GM23338 (cell line): Measurements from ENCODE around the gene CHD9NB. TPM values are rescaled to one million over a fixed set of nuclear protein-coding genes. Genes with fewer than 3 reads are reported as not detected.

Experiments
- ATAC-seq: fragments of 200-7000 bp; cut with Tn5 transposase; 3 replicates; pipeline ENCODE4 v1.9.1; 2020
- DNase-seq: peaks from one replicate; pipeline ENCODE4 v3.0.0-alpha.2; 2015; ENCODE audit warnings: low spot score
- H2AFZ ChIP-seq: fragments of 200-600 bp; sonication (generic); 2 replicates; pipeline ENCODE4 v1.8.0; 2016; ENCODE audit warnings: antibody characterized with exemption, mild to moderate bottlenecking, moderate library complexity
- H3F3A ChIP-seq: fragments of 200-600 bp; sonication (generic); replicated peaks from 2 replicates; pipeline ENCODE4 v1.8.0; 2017; ENCODE audit warnings: antibody characterized with exemption, mixed run types, low read depth
- H3K27ac ChIP-seq: fragments of 200-600 bp; sonication (generic); 2 replicates; pipeline ENCODE4 v1.6.1; 2016; ENCODE audit warnings: low read depth
- H3K27me3 ChIP-seq: fragments of 200-600 bp; sonication (generic); 2 replicates; pipeline ENCODE4 v1.8.0; 2016; ENCODE audit warnings: mild to moderate bottlenecking, mixed run types, moderate library complexity; ENCODE audit not compliant: insufficient read depth
- H3K36me3 ChIP-seq: fragments of 200-600 bp; sonication (generic); 2 replicates; pipeline ENCODE4 v1.8.0; 2016; ENCODE audit warnings: mild to moderate bottlenecking; ENCODE audit not compliant: insufficient read depth
- H3K4me1 ChIP-seq: fragments of 200-600 bp; sonication (generic); 2 replicates; pipeline ENCODE4 v1.8.0; 2016; ENCODE audit warnings: mild to moderate bottlenecking, moderate library complexity; ENCODE audit not compliant: insufficient read depth
- H3K4me2 ChIP-seq: fragments of 200-600 bp; sonication (generic); 2 replicates; pipeline ENCODE4 v1.7.1; 2017; ENCODE audit warnings: mixed run types
- H3K4me3 ChIP-seq: fragments of 200-600 bp; sonication (generic); 2 replicates; pipeline ENCODE4 v1.6.1; 2016; ENCODE audit warnings: mixed run types
- H3K79me2 ChIP-seq: fragments of 200-600 bp; sonication (generic); replicated peaks from 2 replicates; pipeline ENCODE4 v1.8.0; 2017; ENCODE audit warnings: mild to moderate bottlenecking; ENCODE audit not compliant: insufficient read depth
- H3K9me2 ChIP-seq: fragments of 200-600 bp; sonication (generic); 2 replicates; pipeline ENCODE4 v1.8.0; 2017; ENCODE audit not compliant: insufficient read depth
- H4K20me1 ChIP-seq: fragments of 200-600 bp; sonication (generic); replicated peaks from 2 replicates; pipeline ENCODE4 v1.8.0; 2017; ENCODE audit warnings: mild to moderate bottlenecking; ENCODE audit not compliant: insufficient read depth
- H3K27ac Mint-ChIP-seq: 2 replicates; pipeline ENCODE4 v1.8.0; 2020; ENCODE audit warnings: inconsistent platforms, mild to moderate bottlenecking, moderate library complexity, mixed read lengths
- H3K27me3 Mint-ChIP-seq: 3 replicates; pipeline ENCODE4 v1.8.0; 2022; ENCODE audit warnings: low read depth, mild to moderate bottlenecking, moderate library complexity, mixed read lengths, inconsistent platforms; ENCODE audit not compliant: insufficient read depth, poor library complexity
- H3K36me3 Mint-ChIP-seq: 3 replicates; pipeline ENCODE4 v1.8.0; 2021; ENCODE audit warnings: low read depth, mild to moderate bottlenecking, inconsistent platforms, moderate library complexity, mixed read lengths
- H3K4me1 Mint-ChIP-seq: 3 replicates; pipeline ENCODE4 v1.8.0; 2020; ENCODE audit warnings: mild to moderate bottlenecking, inconsistent platforms, mixed read lengths
- H3K4me3 Mint-ChIP-seq: 3 replicates; pipeline ENCODE4 v1.8.0; 2021; ENCODE audit warnings: moderate library complexity, mild to moderate bottlenecking, inconsistent platforms, mixed read lengths
- H3K9me3 Mint-ChIP-seq: 3 replicates; pipeline ENCODE4 v1.8.0; 2020; ENCODE audit warnings: moderate library complexity, mild to moderate bottlenecking, inconsistent platforms, mixed read lengths
- CREB1 ChIP-seq: fragments of 250-450 bp; sonication (Bioruptor Pico); IDR thresholded peaks from 2 replicates; pipeline ENCODE4 v1.5.0; 2020; ENCODE audit warnings: low read depth, mild to moderate bottlenecking, moderate library complexity
- EZH2 ChIP-seq: fragments of 200-600 bp; sonication (generic); IDR thresholded peaks from one replicate; pipeline ENCODE4 v1.8.0; 2017; ENCODE audit warnings: antibody characterized with exemption, mild to moderate bottlenecking, low read depth; ENCODE audit not compliant: unreplicated experiment
- EZH2phosphoT487 ChIP-seq: fragments of 200-600 bp; sonication (generic); IDR thresholded peaks from one replicate; pipeline ENCODE4 v1.8.1; 2018; ENCODE audit warnings: antibody characterized with exemption; ENCODE audit not compliant: unreplicated experiment
- JUNB ChIP-seq: IDR thresholded peaks from one replicate; pipeline ENCODE4 v1.6.1; 2016; ENCODE audit warnings: antibody characterized with exemption; ENCODE audit not compliant: unreplicated experiment
- NANOG ChIP-seq: IDR thresholded peaks from 2 replicates; pipeline ENCODE4 v1.6.1; 2016; ENCODE audit warnings: antibody characterized with exemption, borderline replicate concordance
- POLR2AphosphoS5 ChIP-seq: IDR thresholded peaks from 2 replicates; pipeline ENCODE4 v1.6.1; 2016; ENCODE audit warnings: antibody characterized with exemption, low read depth
- REST ChIP-seq: IDR thresholded peaks from one replicate; pipeline ENCODE4 v1.6.1; 2018; ENCODE audit warnings: antibody characterized with exemption; ENCODE audit not compliant: unreplicated experiment
- STAT1 ChIP-seq: IDR thresholded peaks from one replicate; pipeline ENCODE4 v1.6.1; 2016; ENCODE audit warnings: antibody characterized with exemption; ENCODE audit not compliant: unreplicated experiment
- ZNF114 ChIP-seq: fragments of 250-450 bp; sonication (Bioruptor Pico); IDR thresholded peaks from 2 replicates; pipeline ENCODE4 v1.5.0; 2020; ENCODE audit warnings: mild to moderate bottlenecking, moderate library complexity
- ZNF331 ChIP-seq: fragments of 250-450 bp; sonication (Bioruptor Pico); IDR thresholded peaks from 2 replicates; pipeline ENCODE4 v1.5.0; 2020; ENCODE audit warnings: low read depth, mild to moderate bottlenecking, moderate library complexity
- ZNF462 ChIP-seq: fragments of 250-450 bp; sonication (Bioruptor Pico); IDR thresholded peaks from 2 replicates; pipeline ENCODE4 v1.5.0; 2020; ENCODE audit warnings: mild to moderate bottlenecking, moderate library complexity
- polyA plus RNA-seq: library from polyadenylated mRNA; unstranded; fragments of >200 nt; fragmentation: Nextera tagmentation; extraction: Ambion mirVana; gene quantifications from 2 replicates; pipeline ENCODE4 v1.2.1, GENCODE V29; 2016
- total RNA-seq: library from RNA; depleted of rRNA; stranded (reverse); fragments of >200 nt; shearing (Covaris generic); gene quantifications from 2 replicates; pipeline ENCODE4 v1.2.3, GENCODE V29; 2014
- TF ChIP-seq, protein P1 (sequence below), 2 experiments: fragments of 200-600 bp in 1 of 2; sonication (generic) in 1 of 2; conservative IDR thresholded peaks; 2 replicates each; pipeline versions ENCODE4 v1.5.1 to v1.6.1; 2016 to 2017; ENCODE audit warnings: antibody characterized with exemption in 2 of 2, low read depth in 2 of 2, mild to moderate bottlenecking in 2 of 2, moderate library complexity in 1 of 2
- TF ChIP-seq, protein P2 (sequence below): IDR thresholded peaks from 2 replicates; pipeline ENCODE4 v1.6.1; 2016; ENCODE audit warnings: antibody characterized with exemption

Gene CHD9NB
- total and polyA plus RNA-seq, 2 experiments from 2014 or later: 1.7 to 4.2 TPM

GRCh38 chr16:53048139-53048915 lies 4.4 kb downstream of the CHD9NB start:
- Mint-ChIP-seq H3K27ac (no peak overlapping the region), H3K4me1 (peaks cover 26% of the 10 kb centered on the region), H3K36me3 (peaks cover 20% of the 10 kb centered on the region; the same call in 2 of the 3 replicates), H3K27me3 (peaks cover 8% of the 10 kb centered on the region), H3K4me3 (no peak overlapping the region), H3K9me3 (peaks cover 18% of the 10 kb centered on the region)
- H3K27me3 ChIP-seq: no peaks in the 10 kb centered on the region
- H3K4me2 ChIP-seq: no peak overlapping the region
- H3K9me2 ChIP-seq: 0 out of 2 replicates have a peak, but pooled peaks cover 4% of the 10 kb centered on the region
- H3K36me3 ChIP-seq: peaks cover 4% of the 10 kb centered on the region; the same call in 1 of the 2 replicates
- no peak overlapping the region for H2AFZ ChIP-seq
- no peak overlapping the region for H3K27ac ChIP-seq
- H3K4me1 ChIP-seq: peaks cover 20% of the 10 kb centered on the region
- H4K20me1 ChIP-seq: no peaks in the 10 kb centered on the region
- TF ChIP-seq, protein P1, sequence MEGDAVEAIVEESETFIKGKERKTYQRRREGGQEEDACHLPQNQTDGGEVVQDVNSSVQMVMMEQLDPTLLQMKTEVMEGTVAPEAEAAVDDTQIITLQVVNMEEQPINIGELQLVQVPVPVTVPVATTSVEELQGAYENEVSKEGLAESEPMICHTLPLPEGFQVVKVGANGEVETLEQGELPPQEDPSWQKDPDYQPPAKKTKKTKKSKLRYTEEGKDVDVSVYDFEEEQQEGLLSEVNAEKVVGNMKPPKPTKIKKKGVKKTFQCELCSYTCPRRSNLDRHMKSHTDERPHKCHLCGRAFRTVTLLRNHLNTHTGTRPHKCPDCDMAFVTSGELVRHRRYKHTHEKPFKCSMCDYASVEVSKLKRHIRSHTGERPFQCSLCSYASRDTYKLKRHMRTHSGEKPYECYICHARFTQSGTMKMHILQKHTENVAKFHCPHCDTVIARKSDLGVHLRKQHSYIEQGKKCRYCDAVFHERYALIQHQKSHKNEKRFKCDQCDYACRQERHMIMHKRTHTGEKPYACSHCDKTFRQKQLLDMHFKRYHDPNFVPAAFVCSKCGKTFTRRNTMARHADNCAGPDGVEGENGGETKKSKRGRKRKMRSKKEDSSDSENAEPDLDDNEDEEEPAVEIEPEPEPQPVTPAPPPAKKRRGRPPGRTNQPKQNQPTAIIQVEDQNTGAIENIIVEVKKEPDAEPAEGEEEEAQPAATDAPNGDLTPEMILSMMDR (conservative IDR thresholded peaks at IDR 0.05; ENCODE audit: low read depth in 2 of 2): no peak
- TF ChIP-seq ZNF331 (CRISPR knock-in tag) (no peak), POLR2AphosphoS5 (no peak), REST (no peak), EZH2phosphoT487 (no peak), NANOG (no peak), ZNF114 (CRISPR knock-in tag) (no peak), ZNF462 (CRISPR knock-in tag) (no peak), EZH2 (no peak), JUNB (no peak), STAT1 (no peak), CREB1 (CRISPR knock-in tag) (no peak)
- TF ChIP-seq, protein P2, sequence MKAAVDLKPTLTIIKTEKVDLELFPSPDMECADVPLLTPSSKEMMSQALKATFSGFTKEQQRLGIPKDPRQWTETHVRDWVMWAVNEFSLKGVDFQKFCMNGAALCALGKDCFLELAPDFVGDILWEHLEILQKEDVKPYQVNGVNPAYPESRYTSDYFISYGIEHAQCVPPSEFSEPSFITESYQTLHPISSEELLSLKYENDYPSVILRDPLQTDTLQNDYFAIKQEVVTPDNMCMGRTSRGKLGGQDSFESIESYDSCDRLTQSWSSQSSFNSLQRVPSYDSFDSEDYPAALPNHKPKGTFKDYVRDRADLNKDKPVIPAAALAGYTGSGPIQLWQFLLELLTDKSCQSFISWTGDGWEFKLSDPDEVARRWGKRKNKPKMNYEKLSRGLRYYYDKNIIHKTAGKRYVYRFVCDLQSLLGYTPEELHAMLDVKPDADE: no peak
- no peaks in the 10 kb centered on the region for H3K79me2 ChIP-seq
- ATAC-seq (no peak), DNase-seq (no peak)
- H3F3A ChIP-seq: no peaks in the 10 kb centered on the region
- no peak overlapping the region for H3K4me3 ChIP-seq
